AG08395 (cell line): ENCODE results near the gene PPP3R1.

Source experiments
- DNase-seq: peaks from one replicate; pipeline ENCODE4 v3.0.0; 2012; ENCODE audit warnings: mixed read lengths, low spot score

PPP3R1 gene

DNA sequence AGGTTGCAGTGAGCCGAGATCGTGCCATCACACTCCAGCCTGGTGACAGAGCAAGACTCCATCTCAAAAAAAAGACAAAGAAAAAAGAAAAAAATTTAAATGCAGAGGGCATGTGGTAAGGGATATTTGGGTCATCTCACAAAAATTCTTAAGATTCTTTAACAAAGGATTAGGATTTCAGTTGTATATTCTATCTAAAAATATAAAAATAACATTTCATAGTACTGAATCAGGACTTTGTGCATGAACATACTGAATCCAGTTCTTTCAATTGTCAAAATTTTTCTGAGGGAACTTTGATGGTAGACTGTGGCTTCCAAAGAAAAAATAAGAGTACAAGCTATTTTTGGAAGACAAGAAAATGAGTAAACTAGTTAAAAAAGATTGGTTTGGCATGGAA is 6.5 kb upstream of the PPP3R1 start:
- peak; percentile 33 for DNase-seq

DNA sequence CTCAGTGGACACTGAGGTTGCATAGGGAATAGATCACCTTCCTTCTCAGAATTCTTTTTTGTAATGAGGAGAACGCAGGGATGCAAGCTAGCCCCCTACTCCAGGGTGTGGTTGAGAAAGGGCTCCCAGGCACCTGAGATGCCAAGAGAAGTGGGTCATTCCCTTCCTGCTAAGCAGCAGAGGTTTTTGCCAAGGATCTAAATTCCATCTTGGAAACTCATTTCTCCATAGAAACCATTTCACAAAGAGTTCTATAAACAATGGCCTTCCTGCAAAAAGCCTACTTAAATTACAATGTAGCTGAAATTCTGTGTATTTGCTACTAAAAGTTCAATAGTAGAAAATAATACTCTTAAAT is 3.7 kb upstream of the PPP3R1 start:
- peak; percentile 57 for DNase-seq

DNA sequence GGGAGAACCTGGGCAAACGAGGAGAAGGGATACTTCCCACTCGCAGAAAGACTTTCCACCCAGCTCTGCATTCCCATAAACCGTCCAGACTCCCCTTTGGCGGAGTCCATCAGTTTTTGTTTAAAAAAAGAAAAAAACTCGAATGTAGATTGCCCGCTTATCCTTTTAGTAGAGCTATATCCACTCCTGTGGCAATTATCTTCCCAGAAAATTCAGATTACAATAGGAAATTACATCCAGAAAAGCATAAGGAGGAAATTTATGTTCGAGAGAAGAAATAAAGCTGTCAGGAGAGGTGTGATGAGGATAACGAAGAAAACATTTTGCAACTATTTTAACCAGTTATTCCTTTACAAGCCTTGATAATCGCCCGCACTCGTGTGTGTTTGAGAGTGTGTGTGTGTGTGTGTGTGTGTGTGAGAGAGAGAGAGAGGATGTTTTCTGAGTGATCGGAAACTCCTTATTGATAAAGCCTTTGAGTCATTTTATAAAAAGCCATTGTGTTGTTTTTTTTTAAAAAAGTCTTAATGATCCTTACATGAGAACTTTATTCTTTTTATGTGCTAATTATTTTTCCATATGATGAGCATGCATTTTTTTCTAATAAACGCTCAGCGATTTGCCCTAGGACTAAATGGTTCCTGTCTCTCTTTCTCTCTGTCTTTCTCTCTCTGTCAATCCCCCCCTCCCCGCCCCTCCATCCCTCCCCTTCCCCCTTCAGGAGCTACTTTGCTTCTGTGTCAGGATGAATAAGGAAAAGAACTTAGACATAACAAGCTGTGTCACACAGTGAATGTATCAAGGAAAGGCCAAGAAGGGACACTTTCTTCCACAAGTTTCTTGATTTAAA is 1.1 kb upstream of the PPP3R1 start:
- DNase-seq: no peak

DNA sequence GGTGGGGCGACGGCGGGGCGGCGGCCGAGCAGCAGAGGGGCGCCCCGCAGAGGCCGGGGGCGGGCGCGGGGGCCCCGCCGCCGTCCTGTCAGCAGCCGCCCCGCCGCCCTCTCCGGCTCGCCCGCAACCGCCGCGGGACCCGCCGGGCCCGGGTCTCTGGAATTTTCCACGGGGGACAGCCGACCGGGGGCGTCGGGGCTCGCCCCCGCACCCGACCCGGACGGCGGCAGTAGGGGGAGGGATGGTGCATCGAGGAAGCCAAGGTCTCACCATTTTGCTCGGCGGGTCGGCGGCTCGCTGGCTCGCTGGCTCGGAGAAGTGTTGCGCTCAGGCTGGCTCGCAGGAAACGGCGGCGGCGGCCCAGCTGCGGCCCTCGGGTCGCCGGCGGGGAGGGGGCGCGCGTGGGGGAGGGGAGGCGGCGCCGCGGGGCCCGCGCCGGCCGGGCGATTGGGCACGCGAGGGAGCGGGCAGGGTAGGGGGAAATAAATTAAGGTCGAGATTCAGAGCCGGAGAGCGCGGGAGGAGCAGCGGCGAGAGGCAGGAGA is 405 bp downstream of the PPP3R1 start:
- no peak for DNase-seq

DNA sequence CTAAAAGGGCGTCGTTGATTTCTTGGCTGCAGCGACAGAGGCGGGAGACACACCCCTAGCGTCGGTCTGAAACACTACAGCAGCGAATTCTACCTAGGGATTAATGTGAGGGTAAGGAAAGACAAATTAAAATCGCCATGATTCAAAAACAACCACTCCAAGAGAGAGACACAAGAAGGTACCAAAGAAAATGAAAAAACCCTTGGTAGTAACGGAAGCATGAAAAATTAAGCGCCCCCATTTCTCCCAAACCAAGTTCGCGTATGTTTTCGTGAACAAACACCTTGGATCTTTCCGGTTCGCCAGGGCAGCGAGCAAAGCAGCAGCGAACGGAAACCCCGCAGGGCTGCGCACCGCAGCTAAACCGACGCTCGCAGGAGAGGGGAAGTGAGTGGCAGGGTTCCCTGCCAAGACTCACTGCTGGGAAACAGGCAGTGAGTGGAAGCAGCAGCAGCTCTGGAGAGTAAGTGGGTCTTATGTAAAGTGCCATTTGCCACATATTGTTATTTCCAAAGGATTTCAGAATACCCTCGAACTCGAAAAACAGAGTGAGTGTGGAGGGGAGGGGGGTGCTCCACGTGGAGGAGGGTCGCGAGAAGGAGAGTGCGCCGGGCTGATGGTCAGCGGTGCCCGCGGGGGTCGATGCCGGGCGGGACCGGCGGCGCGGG is 1.0 kb downstream of the PPP3R1 start:
- peak; percentile 71 for DNase-seq

DNA sequence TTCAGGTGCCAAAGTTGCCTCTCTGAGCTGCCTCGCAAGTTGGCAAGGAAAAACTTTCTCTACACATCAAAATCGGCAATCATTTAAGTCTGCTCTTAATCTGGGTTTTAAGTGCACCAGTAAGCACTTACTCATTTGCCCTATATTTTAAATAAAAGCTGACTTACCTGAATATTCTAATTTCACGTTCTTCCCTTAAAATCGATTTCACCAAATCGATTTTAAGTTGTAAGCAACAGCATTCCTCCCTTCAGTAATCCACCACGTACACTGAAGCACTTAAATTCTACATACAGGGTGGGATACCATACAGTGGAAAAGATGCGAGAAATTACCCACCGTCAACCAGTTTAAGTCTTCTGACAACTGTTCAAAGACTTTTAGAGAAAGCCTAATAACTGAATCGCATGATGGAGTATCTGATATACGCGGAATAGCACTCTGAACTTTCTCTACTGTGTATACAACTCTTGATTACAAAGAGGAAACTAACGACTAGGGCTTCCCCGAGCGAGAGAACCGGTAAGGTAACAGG is 1.6 kb downstream of the PPP3R1 start:
- no peak for DNase-seq

DNA sequence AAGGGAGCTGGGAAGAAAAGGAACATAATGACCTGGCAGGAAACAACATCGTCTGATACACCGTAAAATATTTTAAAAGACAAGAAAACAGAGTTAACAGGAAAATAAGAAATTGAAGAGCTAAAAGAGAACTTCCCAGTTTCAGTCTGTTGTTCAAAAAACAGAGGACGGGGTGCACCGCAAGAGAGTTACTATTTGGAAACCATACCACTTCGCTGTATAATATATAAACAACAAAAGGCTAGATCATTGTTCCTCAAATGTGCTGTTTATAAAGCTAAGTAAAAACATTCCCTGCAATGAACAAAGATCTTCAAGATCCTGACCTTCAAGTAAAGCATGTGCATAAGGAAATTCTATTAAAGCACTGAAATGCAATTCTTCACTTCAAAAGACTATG is 2.1 kb downstream of the PPP3R1 start:
- no peak for DNase-seq

DNA sequence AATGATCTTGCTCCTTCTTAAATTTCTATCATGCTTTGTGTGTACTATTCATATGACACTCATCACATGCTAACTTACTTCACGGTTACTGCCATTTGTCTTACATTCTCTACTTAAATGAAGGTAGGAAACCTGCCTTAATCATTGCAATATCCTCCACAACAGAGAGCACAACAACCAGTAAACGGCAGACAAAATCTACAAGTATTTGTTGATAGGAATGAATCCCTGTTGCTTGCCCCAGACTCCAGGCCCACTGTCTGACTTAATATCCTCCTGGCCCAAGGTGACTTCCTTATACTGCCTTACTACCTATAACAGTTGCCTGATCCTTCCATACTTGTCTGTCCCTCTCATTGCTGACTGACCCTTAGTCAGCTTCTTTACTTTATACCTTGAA is 3.5 kb downstream of the PPP3R1 start:
- DNase-seq: no peak

DNA sequence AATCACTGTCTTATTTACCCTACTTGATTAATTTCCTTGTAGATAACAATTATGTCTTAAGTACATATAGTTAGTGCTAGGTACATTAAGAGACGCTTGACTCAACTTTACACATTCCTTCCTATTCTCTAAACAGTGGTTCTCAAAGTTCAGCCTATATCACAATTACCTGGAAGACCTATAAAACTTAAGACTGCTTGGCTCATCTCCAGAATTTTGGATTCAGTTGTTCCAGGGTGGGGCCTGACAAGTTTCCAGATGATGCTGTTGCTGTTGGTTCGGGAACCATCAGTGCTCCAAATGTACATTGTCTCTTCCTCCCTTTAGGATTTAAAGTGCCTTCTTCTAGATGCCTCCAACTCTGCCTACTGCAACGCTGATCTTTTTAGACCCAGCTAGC is 4.0 kb downstream of the PPP3R1 start:
- no peak for DNase-seq

DNA sequence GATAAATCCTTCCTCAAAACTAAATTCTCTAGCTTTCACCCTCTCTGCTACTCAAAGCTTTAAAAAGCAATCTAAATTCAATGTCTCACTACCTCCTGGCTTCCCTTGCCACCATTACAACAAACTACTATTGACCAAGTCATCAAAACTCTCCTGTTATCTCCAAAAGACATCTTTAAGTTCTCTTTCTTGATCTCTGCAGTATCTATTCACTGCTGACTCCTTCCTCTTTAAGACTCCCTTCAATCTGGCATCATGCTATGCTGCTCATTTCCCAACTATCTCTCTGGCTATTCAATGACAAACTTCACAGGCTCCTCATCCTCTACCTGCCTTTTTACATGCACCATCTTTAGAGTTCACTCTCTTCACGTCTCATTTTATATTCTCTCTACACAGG is 5.9 kb downstream of the PPP3R1 start:
- no peak for DNase-seq

DNA sequence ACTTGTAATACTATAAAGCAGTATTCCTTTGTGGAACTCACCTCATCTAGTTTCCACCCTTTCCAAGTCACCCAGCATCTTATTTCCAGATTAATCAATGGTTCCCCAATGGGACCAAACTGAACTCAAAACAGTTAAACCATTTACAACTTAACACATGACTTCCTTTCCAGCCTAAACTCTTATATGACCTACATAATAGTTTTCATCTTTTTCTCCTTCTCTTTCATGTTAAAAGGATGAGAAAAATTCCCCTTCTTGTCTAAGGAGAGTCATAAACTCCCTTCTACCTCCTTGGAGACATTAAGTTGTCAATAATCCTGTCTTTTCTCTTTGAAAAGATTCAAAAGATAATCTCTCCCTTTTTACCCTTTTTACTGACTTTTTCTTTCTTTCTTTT is 6.7 kb downstream of the PPP3R1 start:
- DNase-seq: no peak

DNA sequence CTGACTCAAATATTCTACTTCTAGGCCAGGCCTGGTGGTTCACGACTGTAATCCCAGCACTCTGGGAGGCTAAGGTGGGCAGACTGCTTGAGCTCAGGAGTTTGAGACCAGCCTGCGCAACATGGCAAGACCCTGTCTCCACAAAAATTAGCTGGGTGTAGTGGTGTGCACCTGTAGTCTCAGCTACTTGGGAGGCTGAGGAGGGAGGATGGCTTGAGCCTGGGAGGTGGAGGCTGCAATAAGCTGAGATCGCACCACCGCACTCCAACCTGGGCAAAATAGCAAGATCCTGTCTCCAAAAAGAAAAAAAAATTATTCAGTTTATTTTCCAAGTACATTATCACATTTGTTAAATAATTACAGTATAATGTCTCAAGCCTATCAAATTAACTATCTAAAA is 7.3 kb downstream of the PPP3R1 start:
- no peak for DNase-seq

DNA sequence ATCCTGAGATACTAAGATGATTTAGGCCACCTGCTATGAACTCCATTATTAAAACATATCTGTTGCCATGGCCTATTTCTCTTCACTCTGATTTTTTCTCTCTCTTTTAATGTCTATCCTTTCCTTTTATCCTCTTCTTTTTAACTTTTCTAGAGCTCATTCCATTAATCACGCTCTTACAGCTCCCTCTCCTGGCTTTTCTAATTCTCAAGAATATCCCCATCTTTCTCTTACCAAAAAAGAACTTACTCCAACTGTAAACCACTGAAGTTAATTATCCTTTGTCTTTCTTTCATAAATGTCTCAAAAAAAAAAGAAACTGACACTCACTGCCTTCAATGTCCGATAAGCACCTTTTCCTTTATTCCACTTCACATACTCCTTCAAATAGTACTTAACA is 7.9 kb downstream of the PPP3R1 start:
- no peak for DNase-seq

DNA sequence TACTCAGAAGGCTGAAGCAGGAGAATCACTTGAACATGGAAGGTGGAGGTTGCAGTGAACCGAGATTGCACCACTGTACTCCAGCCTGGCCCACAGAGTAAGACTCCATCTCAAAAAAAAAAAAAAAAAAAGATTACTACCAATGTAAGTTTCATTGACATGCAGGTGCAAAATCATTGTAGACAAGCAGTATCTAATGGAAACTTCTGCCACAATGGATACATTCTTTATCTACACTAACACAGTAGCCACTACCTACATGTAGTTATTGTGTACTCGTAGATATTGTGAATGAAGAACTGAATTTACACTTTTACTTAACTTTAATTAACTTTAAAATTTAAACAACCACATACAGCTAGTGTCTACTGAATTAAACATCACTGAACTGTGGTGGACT is 10.6 kb downstream of the PPP3R1 start:
- DNase-seq: no peak

DNA sequence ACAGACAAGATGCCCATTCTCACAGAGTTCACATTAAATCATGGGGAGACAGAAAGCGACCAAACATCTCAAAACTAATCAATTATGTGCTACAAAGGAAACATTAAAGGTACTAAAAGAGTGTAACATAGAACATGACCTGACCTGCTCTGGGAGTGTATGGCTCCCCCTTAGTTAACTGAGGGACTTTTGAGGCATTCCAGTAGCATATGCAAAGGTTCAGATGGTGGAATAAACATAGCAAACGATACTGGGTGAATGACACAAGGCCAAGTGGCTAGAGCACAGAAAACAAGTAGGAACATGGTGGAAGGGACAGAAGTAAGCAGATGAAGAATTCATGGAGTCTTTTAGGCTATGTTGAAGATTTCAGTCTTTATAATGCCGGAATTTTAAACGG is 11.9 kb downstream of the PPP3R1 start:
- no peak for DNase-seq

DNA sequence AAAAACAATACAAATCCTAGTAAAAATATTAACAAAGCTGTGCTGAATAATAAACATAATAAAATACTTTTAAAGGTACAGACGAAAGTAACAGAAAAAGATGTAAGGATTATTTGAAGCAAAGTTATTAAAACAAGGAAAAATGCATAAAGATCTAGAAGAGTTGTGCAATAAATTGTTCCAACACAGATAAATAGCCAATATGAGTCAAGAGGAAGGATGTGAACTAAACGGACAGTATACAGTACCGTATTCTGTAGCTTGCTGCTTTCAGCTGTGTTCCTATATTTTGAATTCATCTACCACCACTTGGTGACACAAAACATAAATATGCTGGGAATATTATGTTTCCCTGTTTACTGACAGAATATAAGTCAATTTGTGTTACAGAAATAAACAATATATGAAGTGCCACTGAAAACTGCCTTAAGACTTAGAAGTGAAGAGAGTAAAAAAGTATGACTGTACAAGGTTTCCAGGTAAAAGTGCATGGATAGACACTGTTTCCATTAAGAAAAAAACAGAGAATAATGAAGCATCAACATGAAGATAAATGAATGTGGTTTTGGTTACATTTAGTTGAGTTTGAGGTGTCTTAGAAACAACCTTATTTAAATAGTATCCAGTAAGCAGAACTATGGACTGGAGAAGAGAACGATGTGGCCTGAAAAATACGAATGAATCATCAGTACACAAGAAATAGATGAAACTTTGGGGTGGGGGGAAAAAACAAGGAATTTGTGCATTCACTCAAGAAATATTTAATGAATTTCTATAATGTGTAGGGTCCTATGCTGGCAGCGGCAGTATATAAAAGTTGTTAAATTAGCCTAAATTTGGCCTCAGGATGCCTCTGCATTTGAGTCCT is 13.1 kb downstream of the PPP3R1 start:
- no peak for DNase-seq

DNA sequence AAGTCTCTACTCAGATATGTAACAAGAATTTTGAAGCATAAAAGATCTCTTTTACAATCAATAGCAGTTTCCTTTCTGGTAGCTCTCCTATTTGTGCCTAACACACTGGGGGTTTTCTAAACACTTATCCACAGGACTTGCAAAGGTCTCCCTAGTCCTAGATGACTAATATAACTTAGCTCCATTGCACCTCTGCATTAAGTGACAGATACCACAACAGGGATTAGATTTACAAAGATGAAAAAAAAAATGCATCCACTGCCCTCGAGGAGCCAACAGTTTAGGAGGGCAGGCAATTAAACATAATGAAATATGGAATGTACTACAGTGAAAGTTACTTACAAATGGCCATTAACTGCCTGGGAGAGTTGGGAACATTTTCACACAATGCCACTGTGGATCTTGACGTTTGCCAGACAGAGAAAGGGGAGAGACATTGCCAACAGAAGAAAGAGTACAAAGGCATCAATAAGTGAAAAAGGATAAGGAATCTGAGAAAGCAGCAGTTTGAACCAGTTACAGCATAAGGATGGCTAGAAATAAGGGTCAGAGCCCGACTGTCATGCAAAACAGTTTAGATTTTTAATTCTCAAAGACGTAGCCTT is 14.3 kb downstream of the PPP3R1 start:
- no peak for DNase-seq

DNA sequence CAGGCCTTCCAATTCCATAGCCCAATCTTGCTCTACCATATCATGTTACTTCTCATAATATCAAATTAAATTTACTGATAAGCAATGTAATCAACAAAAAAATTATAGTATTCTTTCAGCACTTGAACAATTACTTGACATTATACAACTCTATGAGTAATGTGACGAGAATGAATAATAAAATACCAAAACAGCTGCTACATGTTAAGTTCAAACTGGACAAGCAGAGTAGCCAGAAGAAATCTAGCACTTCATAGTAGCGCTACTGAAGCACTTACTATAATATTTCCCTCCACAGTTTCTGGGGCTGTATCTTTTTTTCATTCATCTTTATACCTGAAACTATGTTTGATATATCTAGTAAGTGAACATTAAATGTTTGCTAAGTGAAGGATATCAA is 14.9 kb downstream of the PPP3R1 start:
- DNase-seq: peak; percentile 47

DNA sequence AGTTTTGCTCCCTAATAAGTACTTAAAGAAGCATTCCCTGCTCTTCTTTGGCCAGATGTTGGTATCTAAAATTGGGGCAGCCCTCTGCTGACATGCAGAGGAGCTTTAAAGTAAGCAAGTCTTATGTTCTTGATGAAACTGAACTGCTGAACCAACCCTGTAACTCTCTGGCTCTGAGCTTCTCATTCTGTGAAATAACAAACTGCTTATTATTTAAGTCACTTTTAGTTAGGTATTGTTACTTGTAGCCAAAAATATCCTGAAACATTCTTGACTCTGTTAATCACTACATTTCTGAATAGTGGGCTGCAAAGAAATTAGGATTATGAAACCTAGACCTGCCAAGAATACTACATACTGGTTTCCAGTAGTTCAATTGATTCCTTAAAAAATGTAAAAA is 15.5 kb downstream of the PPP3R1 start:
- DNase-seq: no peak

DNA sequence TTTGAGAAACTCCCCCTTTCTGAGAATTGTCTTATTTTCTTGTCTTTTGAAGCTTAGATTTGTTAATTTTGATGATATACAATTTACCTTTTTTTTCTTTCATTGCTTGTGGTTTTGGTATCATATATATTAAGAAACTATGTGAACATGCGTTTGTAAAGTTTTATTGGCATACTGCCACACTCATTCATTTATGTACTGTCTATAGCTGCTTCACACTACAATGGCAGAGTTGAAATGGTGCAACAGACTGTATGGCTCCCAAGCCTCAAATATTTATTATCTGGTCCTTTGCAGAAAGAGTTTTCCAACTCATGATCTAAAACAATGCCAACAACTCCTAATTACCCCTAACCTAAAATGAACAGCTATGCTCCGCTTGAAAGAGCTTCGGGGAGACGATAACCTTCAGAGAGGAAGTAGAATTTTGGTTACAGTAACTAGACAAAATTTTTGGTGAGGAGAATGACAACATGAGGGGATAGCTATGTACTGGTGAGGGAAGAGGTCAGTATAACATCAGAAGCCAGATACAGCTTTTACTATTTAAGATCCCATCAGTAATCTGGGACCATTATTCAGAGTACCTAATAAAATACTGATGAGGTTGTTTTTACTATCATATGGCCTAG is 16.1 kb downstream of the PPP3R1 start:
- DNase-seq: no peak

DNA sequence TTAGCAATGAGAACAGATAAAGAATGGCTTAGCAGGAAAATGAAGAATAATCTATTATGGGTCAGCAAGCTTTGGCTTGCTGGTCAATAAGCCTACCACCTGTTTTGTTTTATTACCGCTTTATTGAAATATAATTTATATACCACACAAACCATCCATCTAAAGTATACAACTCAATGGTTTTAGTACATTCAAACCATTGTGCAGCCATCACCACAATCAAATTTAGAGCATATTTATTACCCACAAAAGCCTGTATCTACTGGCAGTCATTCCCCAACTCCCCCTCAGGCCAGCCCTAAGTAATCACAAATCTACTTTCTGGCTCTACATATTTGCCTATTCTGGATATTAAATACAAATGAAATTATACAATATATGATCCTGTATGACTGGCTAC is 17.2 kb downstream of the PPP3R1 start:
- DNase-seq: no peak
